Right kidney (tissue), 1 donor: Measurements from ENCODE around the gene GINS3.
"Not testable (repeated sequence)": the region's sequence is repeated elsewhere in the genome, so short reads cannot be mapped to it uniquely, and the experiment has no call there.

ENCODE experiments used
- DNase-seq: peaks from one replicate; pipeline ENCODE4 v3.0.0-alpha.2; 2016

The GINS3 gene

DNA sequence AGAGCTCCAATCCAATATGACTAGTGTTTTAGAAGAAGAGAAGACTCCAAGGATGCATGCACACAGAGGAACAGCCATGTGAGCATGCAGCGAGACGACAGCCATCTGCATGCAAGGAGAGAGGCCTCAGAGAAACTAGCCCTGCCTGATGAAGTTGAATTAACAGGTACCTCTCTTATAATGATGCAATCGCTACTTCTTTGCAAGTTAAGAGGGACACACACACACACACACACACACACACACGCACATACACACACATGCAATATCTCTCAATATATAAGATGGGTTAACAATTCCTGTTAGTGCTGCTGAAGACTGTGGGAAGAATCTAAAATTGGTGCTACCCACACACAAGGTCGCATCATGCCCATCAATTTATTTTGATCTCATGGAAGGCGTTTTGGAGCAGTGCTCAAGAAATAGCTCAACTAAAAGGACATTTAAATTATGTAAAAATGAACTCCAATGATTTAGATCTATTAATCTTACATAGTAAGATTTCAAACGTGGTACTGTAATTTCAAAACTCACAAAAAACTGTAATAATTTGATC lies 7.0 kb upstream of the GINS3 start:
- DNase-seq: no peak

DNA sequence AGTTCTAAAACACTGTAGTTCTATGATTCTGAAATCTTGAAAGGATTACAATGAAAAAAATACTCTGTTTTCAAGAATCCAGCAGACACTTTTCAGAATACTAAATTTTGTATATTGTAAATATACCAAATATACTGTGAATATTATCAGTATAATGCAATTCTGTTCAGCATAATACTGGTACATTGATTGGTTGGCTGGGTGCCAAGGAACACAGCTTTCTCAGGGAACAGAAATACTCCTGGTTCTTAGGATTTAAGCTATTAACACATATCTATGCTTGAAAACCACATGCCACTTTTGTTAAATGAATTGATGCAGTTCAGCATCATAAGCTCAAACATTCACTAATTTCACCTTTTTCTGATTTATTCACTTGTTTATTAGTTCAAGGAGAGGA lies 2.5 kb upstream of the GINS3 start:
- DNase-seq: no peak

DNA sequence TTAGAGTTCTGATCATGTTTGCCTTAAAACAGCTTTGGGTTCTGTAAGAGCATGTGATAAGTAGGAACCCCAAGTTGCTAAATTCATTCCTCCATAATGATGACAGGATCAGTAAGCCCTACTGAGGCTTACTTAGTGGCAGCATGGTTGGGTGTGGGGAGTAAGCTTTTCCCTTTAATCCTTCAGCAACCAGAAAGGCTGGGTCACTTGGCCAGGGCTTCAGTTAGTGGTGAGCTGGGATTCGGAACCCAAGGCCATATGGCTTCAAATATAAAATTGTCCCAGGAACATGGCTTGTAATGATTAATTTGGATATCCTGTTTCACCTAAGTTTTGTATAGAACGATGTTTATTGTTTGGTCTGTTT lies 850 bp downstream of the GINS3 start:
- DNase-seq: no peak

DNA sequence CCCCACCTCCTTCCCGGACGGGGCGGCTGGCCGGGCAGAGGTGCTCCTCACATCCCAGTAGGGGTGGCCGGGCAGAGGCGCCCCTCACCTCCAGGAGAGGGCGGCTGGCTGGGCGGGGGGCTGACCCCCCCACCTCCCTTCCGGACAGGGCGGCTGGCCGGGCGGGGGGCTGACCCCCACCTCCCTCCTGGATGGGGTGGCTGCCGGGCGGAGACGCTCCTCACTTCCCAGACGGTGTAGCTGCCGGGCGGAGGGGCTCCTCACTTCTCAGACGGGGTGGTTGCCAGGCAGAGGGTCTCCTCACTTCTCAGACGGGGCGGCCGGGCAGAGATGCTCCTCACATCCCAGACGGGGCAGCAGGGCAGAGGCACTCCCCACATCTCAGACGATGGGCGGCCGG lies 4.6 kb downstream of the GINS3 start:
- DNase-seq: not testable (repeated sequence)

DNA sequence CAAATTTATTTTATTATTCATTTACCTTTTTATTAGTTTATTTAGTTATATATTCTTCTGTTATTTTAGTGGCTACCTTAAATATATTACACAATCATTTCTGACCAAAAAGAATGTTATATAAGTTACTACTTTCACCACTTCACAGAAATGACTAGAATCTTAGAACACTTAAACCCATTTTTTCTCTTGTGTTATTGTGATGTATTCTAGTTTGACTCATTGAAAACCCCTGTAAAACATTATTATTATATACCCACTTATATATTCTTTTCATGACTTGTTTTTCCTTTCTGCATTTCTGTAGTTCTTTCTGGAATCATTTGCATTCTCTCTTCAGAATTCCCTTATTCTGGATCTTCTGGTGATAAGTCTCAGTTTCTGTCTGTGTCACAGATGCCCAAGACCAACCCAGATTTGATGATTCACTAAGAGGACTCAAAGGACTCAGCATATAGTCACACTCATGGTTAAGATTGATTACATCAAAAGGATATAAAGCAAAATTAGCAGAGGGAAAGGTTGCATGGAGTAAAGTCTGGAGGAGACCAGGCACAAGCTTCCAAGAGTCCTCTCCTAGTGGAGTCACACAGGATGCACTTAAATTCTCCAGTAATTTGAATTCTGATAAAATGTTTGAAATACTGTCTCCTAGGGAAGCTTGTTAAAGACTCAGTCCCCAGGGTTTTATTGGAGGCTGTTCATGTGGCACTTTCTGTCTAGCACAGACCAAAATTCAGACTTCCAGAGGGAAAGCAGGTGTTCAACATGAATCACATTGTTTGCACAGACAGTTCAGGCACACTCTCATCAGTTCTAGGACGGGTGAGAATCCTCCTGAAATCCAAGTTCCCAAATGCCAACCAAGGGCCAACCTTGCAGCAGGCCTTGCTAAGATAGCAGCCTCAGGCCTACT lies 7.7 kb downstream of the GINS3 start:
- DNase-seq: no peak

DNA sequence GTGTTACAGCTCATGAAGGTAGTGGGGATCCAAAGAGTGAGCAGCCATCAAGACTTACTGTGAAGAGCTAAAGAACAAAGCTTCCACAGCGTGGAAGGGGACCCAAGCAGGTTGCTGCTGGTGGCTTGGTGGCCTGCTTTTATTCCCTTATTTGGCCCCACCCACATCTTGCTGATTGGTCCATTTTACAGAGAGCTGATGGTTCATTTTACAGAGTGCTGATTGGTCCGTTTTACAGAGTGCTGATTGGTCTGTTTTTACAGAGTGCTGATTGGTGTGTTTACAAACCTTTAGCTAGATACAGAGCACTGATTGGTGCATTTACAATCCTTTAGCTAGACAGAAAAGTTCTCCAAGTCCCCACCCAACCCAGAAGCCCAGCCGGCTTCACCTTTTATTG lies 9.0 kb downstream of the GINS3 start:
- not testable (repeated sequence) for DNase-seq

DNA sequence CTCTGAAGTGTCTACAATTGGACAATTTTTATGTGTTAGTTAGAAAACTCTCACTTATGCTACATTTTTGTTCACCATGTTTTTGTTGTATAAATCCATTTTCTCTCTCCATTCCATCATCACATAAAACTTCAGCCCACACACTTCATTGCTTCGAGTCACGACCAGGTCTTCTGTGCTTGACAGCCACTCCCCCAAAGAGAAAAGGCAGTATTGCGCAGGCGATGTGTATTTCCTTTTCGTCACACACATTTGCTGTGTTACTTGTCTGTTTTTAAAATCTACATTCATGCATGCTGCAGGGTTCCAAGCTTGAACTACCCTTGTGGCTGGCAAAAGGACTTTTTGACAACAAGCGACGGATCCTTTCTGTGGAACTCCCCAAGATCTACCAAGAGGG lies 10.5 kb downstream of the GINS3 start:
- DNase-seq: no peak

DNA sequence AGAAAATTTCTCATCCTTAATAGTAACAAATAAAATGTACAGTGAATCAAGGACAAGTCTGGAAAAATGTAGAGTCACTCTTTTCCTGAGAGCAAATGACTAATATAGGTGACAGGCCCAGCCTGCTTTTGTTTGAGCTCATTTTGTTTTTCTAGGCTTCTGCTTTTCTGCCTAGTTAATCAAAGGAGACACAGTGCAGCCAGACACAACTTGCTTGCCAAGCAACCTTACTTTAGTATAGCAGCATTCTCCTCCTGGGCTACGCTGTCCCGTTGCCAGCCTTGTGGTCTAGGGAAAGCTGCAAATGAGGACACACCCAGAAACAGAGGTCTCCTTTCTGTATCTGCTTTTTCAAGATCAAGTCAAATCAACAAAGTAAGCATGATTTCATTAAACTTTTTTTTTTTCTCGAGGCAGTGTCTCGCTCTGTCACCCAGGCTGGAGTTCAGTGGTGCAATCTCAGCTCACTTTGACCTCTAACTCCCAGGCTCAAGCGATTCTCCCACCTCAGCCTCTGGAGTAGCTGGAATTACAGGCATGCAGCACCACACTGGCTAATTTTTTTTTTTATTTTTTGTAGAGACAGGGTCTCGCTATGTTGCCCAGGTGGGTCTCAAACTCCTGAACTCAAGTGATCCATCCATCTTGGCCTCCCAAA lies 17.2 kb downstream of the GINS3 start:
- DNase-seq: peak; percentile 18

DNA sequence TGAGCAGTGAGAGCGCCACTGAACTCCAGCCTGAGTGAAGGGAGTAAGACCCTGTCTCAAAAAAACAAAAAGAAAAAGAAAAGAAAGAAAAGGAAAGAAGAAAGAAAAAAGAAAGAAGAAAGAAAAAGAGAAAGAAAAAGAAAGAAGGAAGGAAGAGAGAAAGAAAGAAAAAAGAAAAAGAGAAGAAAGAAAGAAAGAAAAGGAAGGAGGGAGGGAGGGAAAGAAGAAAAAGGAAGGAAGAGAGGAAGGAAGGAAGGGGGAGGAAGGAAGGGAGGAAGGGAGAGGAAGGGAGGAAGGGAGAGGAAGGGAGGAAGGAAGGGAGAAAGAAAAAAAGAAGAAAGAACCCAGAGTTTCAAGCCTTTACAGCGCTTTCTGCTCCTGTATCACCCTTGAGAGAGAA lies 19.1 kb downstream of the GINS3 start:
- no peak for DNase-seq

DNA sequence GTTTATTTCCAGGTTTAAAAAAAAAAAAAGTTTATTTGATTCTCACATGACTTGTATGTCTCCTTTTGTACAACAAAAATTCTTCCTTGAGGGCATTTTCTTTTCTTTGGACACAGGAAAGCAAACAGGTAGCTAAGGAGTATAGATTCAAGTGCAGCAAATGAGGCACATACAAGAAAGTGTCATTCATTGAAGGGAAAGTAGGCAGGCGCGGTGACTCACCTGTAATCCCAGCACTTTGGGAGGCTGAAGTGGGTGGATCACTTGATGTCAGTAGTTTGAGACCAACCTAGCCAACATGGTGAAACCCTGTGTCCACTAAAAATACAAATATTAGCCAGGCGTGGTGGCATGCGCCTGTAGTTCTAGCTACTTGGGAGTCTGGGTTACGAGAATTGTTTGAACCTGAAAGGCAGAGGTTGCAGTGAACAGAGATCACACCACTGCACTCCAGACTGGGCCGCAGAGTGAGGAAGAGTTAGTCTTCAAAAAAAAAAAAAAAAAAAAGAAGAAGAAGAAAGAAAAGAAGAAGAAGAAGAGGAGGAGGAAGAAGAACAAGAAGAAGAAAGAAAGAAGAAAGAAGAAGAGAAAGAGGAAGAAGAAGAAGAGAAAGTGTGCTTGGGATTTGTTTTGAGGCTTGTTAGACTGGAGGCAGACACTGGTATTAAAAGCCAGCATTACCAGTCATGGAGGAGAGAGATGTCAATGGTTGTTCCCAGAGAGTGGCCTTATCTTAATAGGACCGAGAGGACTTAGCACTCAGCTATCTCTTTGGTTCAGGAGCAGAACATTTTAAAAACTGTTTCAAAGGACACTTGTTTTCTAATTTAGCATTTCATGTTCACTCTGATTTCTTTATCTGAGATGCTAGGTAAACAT lies 19.7 kb downstream of the GINS3 start:
- no peak for DNase-seq

DNA sequence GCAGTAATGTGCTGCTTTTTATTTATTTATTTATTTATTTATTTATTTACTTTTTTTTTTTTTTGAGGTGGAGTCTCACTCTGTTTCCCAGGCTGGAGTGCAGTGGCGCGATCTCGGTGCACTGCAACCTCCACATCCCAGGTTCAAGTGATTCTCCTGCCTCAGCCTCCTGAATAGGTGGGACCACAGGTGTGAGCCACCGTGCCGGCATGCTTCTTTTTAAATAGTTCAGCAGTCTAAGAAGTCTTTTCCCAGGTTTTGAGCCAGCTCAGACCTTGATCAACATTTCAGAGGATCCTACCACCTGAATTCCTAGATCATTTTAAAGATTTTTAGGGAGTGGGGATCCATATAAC lies 20.3 kb downstream of the GINS3 start:
- not testable (repeated sequence) for DNase-seq

DNA sequence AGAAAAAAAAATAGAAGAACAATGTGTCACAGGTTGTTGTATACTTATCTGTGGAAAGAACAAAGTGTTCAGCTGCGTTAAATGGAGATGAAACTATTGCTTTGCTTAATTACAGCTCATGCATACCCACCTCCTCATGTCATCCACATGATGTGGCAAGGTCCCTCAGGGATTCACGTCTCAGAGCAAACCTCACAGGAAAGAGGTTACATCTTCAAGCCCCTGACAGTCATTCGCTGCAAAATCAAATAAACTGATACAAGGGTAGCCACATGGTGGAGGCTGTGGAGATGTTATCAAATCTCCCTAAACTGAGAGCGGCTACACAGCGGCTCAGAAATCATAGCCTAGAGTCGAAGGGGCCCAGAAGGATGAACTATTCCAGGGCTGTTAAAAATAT lies 21.1 kb downstream of the GINS3 start:
- no peak for DNase-seq

DNA sequence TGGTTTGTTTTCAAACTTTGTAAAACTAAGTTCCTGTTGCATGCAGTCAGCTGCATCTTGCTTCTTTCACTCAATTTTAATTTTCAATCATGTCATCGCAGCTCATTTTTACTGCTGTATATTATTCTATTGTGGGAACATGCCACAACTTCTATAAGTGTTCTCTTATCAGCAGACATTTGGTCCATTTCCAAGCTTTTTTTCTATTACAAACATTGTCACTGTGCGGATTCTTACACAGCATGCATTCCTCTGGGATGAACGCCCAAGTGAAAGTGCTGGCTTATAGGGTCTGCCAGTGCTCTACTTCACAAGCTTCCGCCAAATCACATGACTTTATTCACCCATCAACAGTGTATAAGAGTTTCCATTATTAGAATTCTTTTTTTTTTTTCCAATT lies 22.7 kb downstream of the GINS3 start:
- DNase-seq: no peak

DNA sequence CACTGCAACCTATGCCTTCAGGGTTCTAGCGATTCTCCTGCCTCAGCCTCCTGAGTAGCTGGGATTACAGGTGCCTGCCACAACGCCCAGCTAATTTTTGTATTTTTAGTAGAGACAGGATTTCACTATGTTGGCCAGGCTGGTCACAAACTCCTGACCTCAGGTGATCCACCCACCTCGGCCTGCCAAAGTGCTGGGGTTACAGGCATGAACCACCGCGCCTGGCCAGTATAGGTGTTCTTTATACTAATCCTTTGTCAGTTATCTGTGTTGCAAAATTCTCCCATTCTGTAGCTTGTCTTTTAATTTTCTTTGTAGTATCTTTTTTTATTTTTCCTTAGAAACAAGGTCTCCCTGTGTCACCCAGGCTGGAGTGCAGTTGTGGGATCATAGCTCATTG lies 23.7 kb downstream of the GINS3 start:
- not testable (repeated sequence) for DNase-seq

DNA sequence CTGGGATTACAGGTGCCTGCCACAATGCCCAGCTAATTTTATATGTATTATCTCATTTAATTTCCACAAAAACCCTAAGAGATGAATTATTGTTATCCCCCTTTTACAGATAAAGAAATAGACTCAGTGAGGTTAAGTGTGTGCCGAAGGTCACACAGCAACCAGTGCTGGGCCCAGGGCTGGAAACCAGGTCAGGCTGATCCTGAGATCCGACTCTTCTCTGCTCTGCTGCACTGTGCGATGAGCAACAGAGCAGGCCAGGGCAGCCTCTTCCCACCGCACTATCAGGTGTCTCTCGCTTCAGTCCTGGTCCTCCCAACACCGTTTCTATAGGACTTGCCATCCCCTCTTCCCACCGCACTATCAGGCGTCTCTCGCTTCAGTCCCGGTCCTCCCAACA lies 24.8 kb downstream of the GINS3 start:
- no peak for DNase-seq

DNA sequence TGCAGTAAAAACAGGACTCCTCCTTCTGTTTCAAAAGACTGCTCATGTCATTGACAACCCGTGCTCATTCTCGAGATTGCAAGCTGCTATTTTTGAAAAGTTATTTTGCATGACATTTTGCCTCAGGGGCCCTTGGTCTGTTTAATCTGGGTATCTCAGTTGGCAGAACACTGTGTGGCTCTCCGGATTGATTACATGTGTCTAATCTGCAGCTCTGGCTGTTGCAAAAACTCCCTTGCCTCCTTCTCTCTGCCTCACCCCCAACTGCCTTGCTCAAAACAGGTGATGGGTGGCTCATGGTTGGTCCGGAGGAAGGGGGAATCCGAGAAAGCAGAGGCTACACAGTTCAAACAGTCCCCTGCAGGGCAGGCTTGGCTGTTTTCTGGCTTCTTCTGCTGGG lies 25.3 kb downstream of the GINS3 start:
- DNase-seq: no peak

DNA sequence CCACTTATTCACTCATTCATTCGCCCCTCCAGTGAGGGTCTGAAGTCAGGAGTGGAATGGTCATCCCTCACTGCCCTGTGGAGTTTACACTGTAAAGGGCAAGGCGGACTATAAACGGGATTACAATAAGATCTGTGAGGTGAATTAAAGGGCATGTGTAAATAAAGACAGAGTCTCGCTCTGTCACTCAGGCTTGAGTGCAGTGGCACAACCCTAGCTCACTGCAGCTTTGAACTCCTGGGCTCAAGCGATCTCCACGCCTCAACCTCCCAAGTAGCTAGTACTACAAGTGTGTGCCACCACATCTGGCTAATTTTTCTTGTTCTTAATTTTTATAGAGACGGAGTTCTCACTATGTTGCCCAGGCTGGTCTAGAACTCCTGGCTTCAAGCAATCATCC lies 25.8 kb downstream of the GINS3 start:
- no peak for DNase-seq

DNA sequence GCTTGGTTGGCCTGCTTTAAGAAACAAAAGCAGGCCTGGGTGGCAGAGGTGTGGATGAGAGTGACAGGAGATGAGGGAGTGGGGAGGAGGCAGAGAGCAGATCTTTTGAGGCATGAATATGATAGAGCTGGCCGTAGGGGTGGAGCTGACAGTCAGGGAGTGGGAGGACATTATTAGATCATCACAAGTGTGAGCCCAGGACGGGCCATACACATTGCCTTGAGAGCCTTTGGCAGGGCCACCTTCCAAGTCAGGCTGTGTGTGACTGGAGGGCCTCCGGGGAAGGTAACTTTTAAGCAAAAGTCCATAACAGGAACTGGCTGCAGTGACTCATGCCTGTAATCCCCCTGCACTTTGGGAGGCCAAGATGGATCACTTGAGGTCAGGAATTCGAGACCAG lies 26.3 kb downstream of the GINS3 start:
- DNase-seq: no peak

DNA sequence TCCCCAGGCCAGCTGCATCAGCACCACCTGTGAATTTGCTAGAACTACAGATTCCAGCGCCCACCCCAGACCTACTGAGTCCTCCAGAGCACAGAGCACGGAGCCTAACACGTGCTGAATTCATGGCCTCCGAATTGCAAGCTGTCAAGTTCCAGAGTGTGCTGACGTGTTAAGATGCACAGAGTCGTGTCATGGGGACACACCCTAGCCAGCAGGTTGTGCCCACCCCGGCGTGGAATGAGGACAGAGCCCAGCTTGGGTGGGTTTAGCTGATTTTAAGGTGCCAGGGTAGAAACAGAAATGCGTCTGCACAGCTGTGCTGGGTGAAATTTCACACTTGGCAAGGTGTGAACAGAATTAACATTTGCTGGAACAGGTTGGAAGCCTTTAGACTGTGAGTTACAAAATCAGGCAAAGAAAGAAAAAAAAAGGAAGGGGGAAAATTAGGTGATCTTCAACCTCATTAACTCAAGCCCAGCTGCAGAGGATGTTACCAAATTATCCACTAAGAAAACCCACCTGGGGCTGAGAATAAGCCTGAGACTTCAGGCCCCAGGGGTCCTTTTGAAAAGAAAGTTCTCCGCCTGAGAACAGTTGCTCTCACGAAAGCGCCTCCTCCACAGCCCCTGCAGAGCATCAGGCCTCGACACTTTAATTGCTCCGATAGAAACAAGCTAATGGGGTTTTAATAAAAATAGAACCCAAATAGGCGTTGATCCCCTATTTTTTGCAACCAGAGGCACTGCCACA lies 27.1 kb downstream of the GINS3 start:
- no peak for DNase-seq

DNA sequence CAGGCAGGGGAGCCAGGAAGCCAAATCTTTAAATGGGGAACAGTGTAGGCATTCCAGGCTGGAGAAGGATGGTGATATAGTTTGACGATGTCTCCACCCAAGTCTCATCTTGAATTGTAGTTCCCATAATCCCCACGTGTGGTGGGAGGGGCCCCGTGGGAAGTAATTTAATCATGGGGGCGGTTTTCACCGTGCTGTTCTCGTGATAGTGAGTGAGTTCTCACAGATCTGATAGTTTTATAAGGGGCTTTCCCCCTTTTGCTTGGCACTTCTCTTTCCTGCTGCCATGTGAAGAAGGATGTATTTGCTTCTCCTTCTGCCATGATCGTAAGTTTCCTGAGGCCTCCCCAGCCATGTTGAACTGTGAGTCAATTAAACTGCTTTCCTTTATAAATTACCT lies 28.8 kb downstream of the GINS3 start:
- DNase-seq: no peak

DNA sequence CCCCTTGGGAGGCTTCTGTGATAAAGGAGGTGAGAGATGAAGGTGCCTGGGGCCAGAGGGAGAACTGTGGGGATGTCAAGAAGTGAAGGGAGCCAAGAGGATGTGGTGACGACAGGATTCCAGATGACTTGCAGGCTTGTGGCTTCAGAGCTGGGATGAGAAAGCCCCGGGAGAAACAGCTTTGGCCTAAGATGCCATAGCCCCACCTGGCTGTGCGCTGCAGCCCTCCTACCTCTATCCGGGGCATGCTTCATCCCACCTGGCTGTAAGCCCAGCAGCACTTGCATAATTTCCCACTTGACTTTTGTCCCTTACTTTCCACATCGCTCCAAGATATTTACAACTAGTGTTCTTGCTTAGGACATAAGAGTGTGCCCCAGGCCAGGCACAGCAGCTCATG lies 29.3 kb downstream of the GINS3 start:
- DNase-seq: no peak

DNA sequence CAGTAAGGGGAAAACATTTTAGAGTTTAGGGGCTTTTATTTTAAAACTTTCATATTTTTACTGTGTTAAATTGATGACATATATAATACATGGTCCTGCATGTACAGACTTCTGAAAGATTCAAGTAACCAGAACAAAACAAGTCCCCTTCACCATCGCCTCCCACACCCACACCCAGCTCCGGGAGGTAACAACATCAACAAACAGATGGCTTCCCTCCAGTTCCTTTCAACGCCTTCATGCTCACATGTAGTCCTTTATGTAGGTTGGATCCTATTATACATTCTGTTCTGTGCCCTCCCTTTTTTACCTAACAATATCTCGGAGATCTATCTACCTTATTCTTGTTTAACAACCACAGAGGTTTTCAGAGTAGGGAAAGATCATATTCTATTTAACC lies 30.5 kb downstream of the GINS3 start:
- DNase-seq: no peak
